Panc1 (cell line): Measurements from ENCODE around the gene B3GNT3.

Experiments used
- POLR2AphosphoS5 ChIP-seq: IDR thresholded peaks from 2 replicates; pipeline ENCODE4 v1.6.1; 2012; ENCODE audit warnings: mild to moderate bottlenecking, low read depth, low read length, moderate library complexity
- SIN3A ChIP-seq: IDR thresholded peaks from 2 replicates; pipeline ENCODE4 v1.6.1; 2012; ENCODE audit warnings: low read depth, mild to moderate bottlenecking, low read length, moderate library complexity, borderline replicate concordance; ENCODE audit not compliant: insufficient read depth
- TF ChIP-seq, protein P1 (sequence below): fragments of 450-650 bp; IDR thresholded peaks from 2 replicates; pipeline ENCODE4 v1.5.1; 2017; ENCODE audit warnings: mild to moderate bottlenecking

DNA sequence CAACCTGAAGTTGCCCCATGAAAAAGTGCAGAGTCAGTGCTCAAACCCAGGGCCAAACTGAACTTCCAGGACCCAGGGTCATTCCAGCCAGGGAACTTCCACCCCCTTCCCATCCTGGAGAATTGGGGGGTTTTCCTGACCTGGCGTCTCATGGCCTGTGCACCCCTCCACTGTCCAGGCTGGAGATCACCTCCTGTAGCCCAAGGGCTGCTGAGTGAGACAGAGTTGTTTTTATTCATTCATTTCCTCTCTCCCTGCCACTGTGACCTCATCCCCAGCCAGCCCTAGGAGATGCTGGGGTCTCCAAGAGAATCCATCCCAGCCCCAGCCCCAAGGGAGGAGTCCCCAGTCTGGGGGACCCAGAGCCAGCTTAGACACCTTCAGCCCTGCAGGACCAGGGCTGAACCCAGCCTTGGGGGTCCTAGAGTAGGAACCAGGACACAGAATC is 39.5 kb upstream of the B3GNT3 start:
- TF ChIP-seq, protein P1, sequence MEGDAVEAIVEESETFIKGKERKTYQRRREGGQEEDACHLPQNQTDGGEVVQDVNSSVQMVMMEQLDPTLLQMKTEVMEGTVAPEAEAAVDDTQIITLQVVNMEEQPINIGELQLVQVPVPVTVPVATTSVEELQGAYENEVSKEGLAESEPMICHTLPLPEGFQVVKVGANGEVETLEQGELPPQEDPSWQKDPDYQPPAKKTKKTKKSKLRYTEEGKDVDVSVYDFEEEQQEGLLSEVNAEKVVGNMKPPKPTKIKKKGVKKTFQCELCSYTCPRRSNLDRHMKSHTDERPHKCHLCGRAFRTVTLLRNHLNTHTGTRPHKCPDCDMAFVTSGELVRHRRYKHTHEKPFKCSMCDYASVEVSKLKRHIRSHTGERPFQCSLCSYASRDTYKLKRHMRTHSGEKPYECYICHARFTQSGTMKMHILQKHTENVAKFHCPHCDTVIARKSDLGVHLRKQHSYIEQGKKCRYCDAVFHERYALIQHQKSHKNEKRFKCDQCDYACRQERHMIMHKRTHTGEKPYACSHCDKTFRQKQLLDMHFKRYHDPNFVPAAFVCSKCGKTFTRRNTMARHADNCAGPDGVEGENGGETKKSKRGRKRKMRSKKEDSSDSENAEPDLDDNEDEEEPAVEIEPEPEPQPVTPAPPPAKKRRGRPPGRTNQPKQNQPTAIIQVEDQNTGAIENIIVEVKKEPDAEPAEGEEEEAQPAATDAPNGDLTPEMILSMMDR, result no peak
- TF ChIP-seq POLR2AphosphoS5 (no peak), SIN3A (no peak)
